Stimulated activated CD4-positive, alpha-beta T cell treated with anti-CD3 and anti-CD28 coated beads, Interleukin-12 subunit alpha, Interleukin-12 subunit beta, amount 100 ng/mL, for 48 hours (primary cell): ENCODE results near the gene CD22.
"Not testable (repeated sequence)": the region's sequence is repeated elsewhere in the genome, so short reads cannot be mapped to it uniquely, and the experiment has no call there.

Experiments
- DNase-seq, 3 donors: peaks; one replicate each; pipeline ENCODE4 v3.0.0-alpha.2; 2020; ENCODE audit warnings: low read depth in 2 of 3, low spot score in 1 of 3

Gene CD22

GRCh38 chr19:35328851-35329285, at the start of gene CD22:
CD22 (plus strand) TSS chr19:35329187; CDS start chr19:35332041, 2,854 bp downstream.
- no peak for DNase-seq

- DNase-seq, result no peak
Observed at GRCh38 chr19:35279374-35279773, 49.6 kb upstream of the CD22 start.

GRCh38 chr19:35279985-35280821, 48.8 kb upstream of the CD22 start:
- no peak for DNase-seq

GRCh38 chr19:35281303-35281702, 47.7 kb upstream of the CD22 start:
- no peak for DNase-seq

- no peak for DNase-seq
Observed at GRCh38 chr19:35284153-35285094, 44.6 kb upstream of the CD22 start.

- no peak for DNase-seq
Observed at GRCh38 chr19:35285095-35285449, 43.9 kb upstream of the CD22 start.

- not testable (repeated sequence) for DNase-seq
Observed at GRCh38 chr19:35285465-35285864, 43.5 kb upstream of the CD22 start.

- not testable (repeated sequence) for DNase-seq
Observed at GRCh38 chr19:35286101-35286500, 42.9 kb upstream of the CD22 start.

GRCh38 chr19:35287713-35288112, 41.3 kb upstream of the CD22 start:
- no peak for DNase-seq

GRCh38 chr19:35288331-35288730, 40.7 kb upstream of the CD22 start:
- no peak for DNase-seq

- DNase-seq, result no peak
Observed at GRCh38 chr19:35288906-35289305, 40.1 kb upstream of the CD22 start.

- no peak for DNase-seq
Observed at GRCh38 chr19:35290381-35291127, 38.4 kb upstream of the CD22 start.

GRCh38 chr19:35291259-35291658, 37.7 kb upstream of the CD22 start:
- DNase-seq, result no peak

- no peak for DNase-seq
Observed at GRCh38 chr19:35291916-35292315, 37.1 kb upstream of the CD22 start, which contains the start of gene MAG. MAG (plus strand) TSS chr19:35292161; CDS start chr19:35295409, 3,248 bp downstream.

GRCh38 chr19:35292421-35293362, 36.3 kb upstream of the CD22 start:
- no peak for DNase-seq

- DNase-seq, result no peak
Observed at GRCh38 chr19:35293363-35293739, 35.6 kb upstream of the CD22 start.

GRCh38 chr19:35293808-35294207, 35.2 kb upstream of the CD22 start:
- no peak for DNase-seq

GRCh38 chr19:35294328-35294727, 34.7 kb upstream of the CD22 start:
- DNase-seq, result no peak

GRCh38 chr19:35294859-35295791, 33.9 kb upstream of the CD22 start:
- DNase-seq, result no peak
